OCI-LY3 (cell line): ENCODE data around the gene MYO16.

Experiments
- EZH2phosphoT487 ChIP-seq: fragments of 200-600 bp; shearing (Covaris generic); IDR thresholded peaks from 2 replicates; pipeline ENCODE4 v1.6.1; 2018; ENCODE audit warnings: antibody characterized with exemption, mixed run types, low read depth
- TF ChIP-seq, protein P1 (sequence below): fragments of 200-600, 300-600 bp; sonication (generic); IDR thresholded peaks from 2 replicates; pipeline ENCODE4 v1.5.1; 2014; ENCODE audit warnings: antibody characterized with exemption, low read length, low read depth

DNA sequence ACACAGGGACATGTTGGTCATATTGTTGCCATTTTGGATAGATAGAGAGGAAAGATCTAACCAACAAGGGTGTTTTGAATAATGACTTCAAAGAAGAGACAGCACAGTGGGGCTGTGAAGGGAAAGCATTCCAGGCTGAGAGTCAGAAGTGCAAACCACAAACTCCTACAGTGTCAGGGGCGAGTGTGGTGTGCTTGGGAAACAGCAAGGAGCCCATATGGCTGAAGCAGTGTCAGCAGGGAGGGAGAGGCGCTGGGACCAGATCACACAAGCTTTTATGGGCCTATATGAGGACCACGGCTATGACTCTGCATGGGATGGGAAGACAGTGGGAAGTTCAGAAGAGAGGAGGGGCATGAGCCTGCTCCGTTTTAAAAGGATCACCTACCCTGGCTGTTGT lies 166.4 kb downstream of the MYO16 start:
- TF ChIP-seq, protein P1, sequence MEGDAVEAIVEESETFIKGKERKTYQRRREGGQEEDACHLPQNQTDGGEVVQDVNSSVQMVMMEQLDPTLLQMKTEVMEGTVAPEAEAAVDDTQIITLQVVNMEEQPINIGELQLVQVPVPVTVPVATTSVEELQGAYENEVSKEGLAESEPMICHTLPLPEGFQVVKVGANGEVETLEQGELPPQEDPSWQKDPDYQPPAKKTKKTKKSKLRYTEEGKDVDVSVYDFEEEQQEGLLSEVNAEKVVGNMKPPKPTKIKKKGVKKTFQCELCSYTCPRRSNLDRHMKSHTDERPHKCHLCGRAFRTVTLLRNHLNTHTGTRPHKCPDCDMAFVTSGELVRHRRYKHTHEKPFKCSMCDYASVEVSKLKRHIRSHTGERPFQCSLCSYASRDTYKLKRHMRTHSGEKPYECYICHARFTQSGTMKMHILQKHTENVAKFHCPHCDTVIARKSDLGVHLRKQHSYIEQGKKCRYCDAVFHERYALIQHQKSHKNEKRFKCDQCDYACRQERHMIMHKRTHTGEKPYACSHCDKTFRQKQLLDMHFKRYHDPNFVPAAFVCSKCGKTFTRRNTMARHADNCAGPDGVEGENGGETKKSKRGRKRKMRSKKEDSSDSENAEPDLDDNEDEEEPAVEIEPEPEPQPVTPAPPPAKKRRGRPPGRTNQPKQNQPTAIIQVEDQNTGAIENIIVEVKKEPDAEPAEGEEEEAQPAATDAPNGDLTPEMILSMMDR: no peak
- TF ChIP-seq EZH2phosphoT487: no peak
